ENCODE data around the gene NRAS. TPM values are rescaled to one million over a fixed set of nuclear protein-coding genes. Genes with fewer than 3 reads are reported as not detected.

The NRAS gene
- total RNA-seq (46.2 TPM), polyA plus RNA-seq (ENCODE audit: insufficient read depth in 1 of 8, insufficient read length in 8 of 8, low replicate concordance in 1 of 8) (10 to 100 TPM; 36.2 to 56.6 (median 50.8) TPM)
- long read RNA-seq, donor 1, full-length matches to known transcripts = 17 of 17 reads
- long read RNA-seq, donor 1, partial matches to known transcripts = 0 of 17 reads
- long read RNA-seq, donor 1, other reads (novel, unspliced or antisense) = 0 of 17 reads
- long read RNA-seq, donor 2, full-length matches to known transcripts = 7 of 7 reads
- long read RNA-seq, donor 2, partial matches to known transcripts = 0 of 7 reads
- long read RNA-seq, donor 2, other reads (novel, unspliced or antisense) = 0 of 7 reads
- long read RNA-seq, donor 3, full-length matches to known transcripts = 42 of 42 reads
- long read RNA-seq, donor 3, partial matches to known transcripts = 0 of 42 reads
- long read RNA-seq, donor 3, other reads (novel, unspliced or antisense) = 0 of 42 reads
- long read RNA-seq, donor 4, full-length matches to known transcripts = 30 of 30 reads
- long read RNA-seq, donor 4, partial matches to known transcripts = 0 of 30 reads
- long read RNA-seq, donor 4, other reads (novel, unspliced or antisense) = 0 of 30 reads
- long read RNA-seq, donor 5, full-length matches to known transcripts = 94 of 114 reads
- long read RNA-seq, donor 5, partial matches to known transcripts = 20 of 114 reads
- long read RNA-seq, donor 5, other reads (novel, unspliced or antisense) = 0 of 114 reads
- long read RNA-seq, donor 6, full-length matches to known transcripts = 62 of 117 reads
- long read RNA-seq, donor 6, partial matches to known transcripts = 55 of 117 reads
- long read RNA-seq, donor 6, other reads (novel, unspliced or antisense) = 0 of 117 reads
- long read RNA-seq, donor 7, full-length matches to known transcripts = 57 of 72 reads
- long read RNA-seq, donor 7, partial matches to known transcripts = 15 of 72 reads
- long read RNA-seq, donor 7, other reads (novel, unspliced or antisense) = 0 of 72 reads
- long read RNA-seq, donor 8, full-length matches to known transcripts = 28 of 28 reads
- long read RNA-seq, donor 8, partial matches to known transcripts = 0 of 28 reads
- long read RNA-seq, donor 8, other reads (novel, unspliced or antisense) = 0 of 28 reads
- long read RNA-seq, donor 9, full-length matches to known transcripts = 29 of 37 reads
- long read RNA-seq, donor 9, partial matches to known transcripts = 8 of 37 reads
- long read RNA-seq, donor 9, other reads (novel, unspliced or antisense) = 0 of 37 reads
- long read RNA-seq, donor 10, full-length matches to known transcripts = 70 of 85 reads
- long read RNA-seq, donor 10, partial matches to known transcripts = 15 of 85 reads
- long read RNA-seq, donor 10, other reads (novel, unspliced or antisense) = 0 of 85 reads
- long read RNA-seq, donor 11, full-length matches to known transcripts = 31 of 31 reads
- long read RNA-seq, donor 11, partial matches to known transcripts = 0 of 31 reads
- long read RNA-seq, donor 11, other reads (novel, unspliced or antisense) = 0 of 31 reads

GRCh38 chr1:114716304-114717170 lies at the start of gene NRAS:
Gene NRAS (minus strand): TSS chr1:114716771. CDS start chr1:114716160, 611 bp downstream.
- Histone ChIP-seq H3K27me3 (ENCODE audit: control insufficient read depth, insufficient read depth, low read length) (no peaks in the 10 kb centered on the region), H3K4me1 (ENCODE audit: control insufficient read depth, insufficient read depth, low read length) (peaks cover 3% of the 10 kb centered on the region), H3K27ac (ENCODE audit: low read length) (peak within 1 kb of the TSS; percentile 96), H3K36me3 (ENCODE audit: control insufficient read depth, insufficient read depth, low read length) (peaks cover 44% of the 10 kb centered on the region), H3K4me3 (ENCODE audit: low read length) (peak within 1 kb of the TSS; percentile 92), H3K9me3 (replicated peaks; ENCODE audit: control insufficient read depth, low read depth, low read length) (no peaks in the 10 kb centered on the region)
- 0% methylated on average over 34 of the region's 38 CpGs for WGBS (ENCODE audit: insufficient coverage)
- DNase-seq = peak; percentile 98

- 88% methylated on average over 1 of the region's 4 CpGs for WGBS (ENCODE audit: insufficient coverage)
- Histone ChIP-seq H3K4me3 (ENCODE audit: low read length) (no peak overlapping the region), H3K9me3 (replicated peaks; ENCODE audit: control insufficient read depth, low read depth, low read length) (no peaks in the 10 kb centered on the region), H3K36me3 (ENCODE audit: control insufficient read depth, insufficient read depth, low read length) (peaks cover 3% of the 10 kb centered on the region), H3K4me1 (ENCODE audit: control insufficient read depth, insufficient read depth, low read length) (no peaks in the 10 kb centered on the region), H3K27me3 (ENCODE audit: control insufficient read depth, insufficient read depth, low read length) (no peaks in the 10 kb centered on the region), H3K27ac (ENCODE audit: low read length) (no peak overlapping the region)
- DNase-seq = no peak
These were observed 48.1 kb upstream of the NRAS start for GRCh38 chr1:114764689-114765088.

DNA sequence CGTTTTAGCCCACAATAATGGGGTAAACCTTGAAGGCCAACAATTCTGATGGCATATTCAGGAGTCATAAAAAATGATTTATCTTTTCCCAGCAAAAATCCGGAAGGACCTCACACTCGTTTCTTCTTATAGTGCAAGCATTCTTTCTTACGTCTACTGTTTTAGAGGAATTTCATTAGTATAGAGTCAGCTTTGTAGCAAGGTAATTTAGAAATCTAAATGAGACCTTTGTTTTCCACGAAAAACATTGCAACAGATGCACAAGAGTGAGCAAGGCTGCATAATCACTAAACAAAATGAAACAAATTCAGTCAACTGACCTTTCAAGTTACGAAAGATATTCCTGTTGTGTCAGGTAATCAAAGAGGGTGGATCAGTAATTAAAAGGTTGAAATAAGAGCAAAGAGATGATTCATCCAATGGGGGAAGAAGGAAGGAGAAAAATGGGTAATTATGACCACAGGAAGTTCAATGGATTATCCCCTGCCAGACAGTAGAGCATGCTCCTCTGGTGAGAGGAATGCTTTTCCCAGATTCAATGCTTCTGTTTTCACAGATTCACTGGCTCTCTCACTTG lies 41.8 kb upstream of the NRAS start:
- Histone ChIP-seq H3K4me3 (ENCODE audit: low read length) (peak overlapping the region; percentile 100), H3K9me3 (replicated peaks; ENCODE audit: control insufficient read depth, low read depth, low read length) (no peaks in the 10 kb centered on the region), H3K36me3 (ENCODE audit: control insufficient read depth, insufficient read depth, low read length) (no peaks in the 10 kb centered on the region), H3K4me1 (ENCODE audit: control insufficient read depth, insufficient read depth, low read length) (peaks cover 19% of the 10 kb centered on the region), H3K27ac (ENCODE audit: low read length) (peak overlapping the region; percentile 100), H3K27me3 (ENCODE audit: control insufficient read depth, insufficient read depth, low read length) (peaks cover 2% of the 10 kb centered on the region)
- DNase-seq = no peak
- WGBS (ENCODE audit: insufficient coverage) = no CpG with 5 or more reads among the region's 6 CpGs

- no peaks in the 10 kb centered on the region for H3K9me3 ChIP-seq (replicated peaks; ENCODE audit: control insufficient read depth, low read depth, low read length)
- DNase-seq = peak; percentile 99
- H3K27ac ChIP-seq (ENCODE audit: low read length) = peak within 1 kb of the TSS; percentile 100
- peak within 1 kb of the TSS; percentile 100 for H3K4me3 ChIP-seq (ENCODE audit: low read length)
- H3K36me3 ChIP-seq (ENCODE audit: control insufficient read depth, insufficient read depth, low read length) = no peaks in the 10 kb centered on the region
- 0% methylated on average over 44 of the region's 50 CpGs for WGBS (ENCODE audit: insufficient coverage)
- H3K4me1 ChIP-seq (ENCODE audit: control insufficient read depth, insufficient read depth, low read length) = peaks cover 19% of the 10 kb centered on the region
- peaks cover 2% of the 10 kb centered on the region for H3K27me3 ChIP-seq (ENCODE audit: control insufficient read depth, insufficient read depth, low read length)
These were observed 41.1 kb upstream of the NRAS start, which contains the start of gene CSDE1 for GRCh38 chr1:114757455-114758255. Gene CSDE1 (minus strand): TSS chr1:114757984. CDS start chr1:114739890, 18,094 bp downstream.

GRCh38 chr1:114756949-114757454 lies 40.4 kb upstream of the NRAS start:
- peaks cover 19% of the 10 kb centered on the region for H3K4me1 ChIP-seq (ENCODE audit: control insufficient read depth, insufficient read depth, low read length)
- peaks cover 2% of the 10 kb centered on the region for H3K27me3 ChIP-seq (ENCODE audit: control insufficient read depth, insufficient read depth, low read length)
- H3K36me3 ChIP-seq (ENCODE audit: control insufficient read depth, insufficient read depth, low read length) = no peaks in the 10 kb centered on the region
- H3K4me3 ChIP-seq (ENCODE audit: low read length) = peak overlapping the region; percentile 100
- H3K9me3 ChIP-seq (replicated peaks; ENCODE audit: control insufficient read depth, low read depth, low read length) = no peaks in the 10 kb centered on the region
- H3K27ac ChIP-seq (ENCODE audit: low read length) = peak overlapping the region; percentile 100
- 0% methylated on average over 9 of the region's 17 CpGs for WGBS (ENCODE audit: insufficient coverage)
- DNase-seq = peak; percentile 36

DNA sequence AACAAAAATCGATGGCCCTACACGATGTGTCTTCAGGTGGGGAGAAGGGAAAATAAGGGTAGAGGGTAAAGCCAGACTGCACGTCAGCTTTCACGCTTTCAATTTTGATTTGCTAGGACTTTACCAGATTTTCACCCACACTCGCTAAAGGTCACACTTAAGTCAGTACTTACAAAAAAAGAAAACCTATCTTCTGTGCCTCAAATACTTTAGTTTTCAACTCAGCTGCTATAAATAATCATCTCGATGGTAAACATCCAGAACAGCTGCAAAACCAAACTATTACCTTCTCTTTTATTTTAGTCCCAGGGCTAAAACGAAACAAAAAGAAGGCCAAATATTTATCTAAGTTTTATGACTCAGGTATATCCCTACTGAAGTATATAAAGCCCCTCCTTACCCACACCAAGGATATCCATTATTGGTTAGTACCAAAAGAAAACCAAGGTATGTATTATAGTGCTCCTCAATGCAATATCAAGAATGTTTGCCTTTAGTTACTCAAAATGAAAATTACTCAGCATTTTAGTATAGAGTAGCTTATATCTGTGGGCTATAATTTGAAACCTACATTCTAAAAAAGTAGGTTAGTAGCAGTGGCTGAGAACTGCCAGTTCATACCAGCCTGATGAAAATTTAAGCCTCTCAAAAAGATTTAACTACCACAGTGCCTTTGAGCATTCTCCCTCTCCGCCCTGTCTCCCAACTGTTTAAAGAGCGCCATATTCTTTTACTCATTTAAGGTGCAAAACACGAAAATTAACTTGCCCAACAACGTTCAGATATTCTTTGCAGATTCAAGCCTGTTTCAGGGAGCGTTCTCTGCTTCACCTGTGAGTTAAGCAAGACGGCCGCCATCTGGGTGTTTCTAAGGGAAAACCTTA lies 39.7 kb upstream of the NRAS start:
- Histone ChIP-seq H3K27me3 (ENCODE audit: control insufficient read depth, insufficient read depth, low read length) (peaks cover 2% of the 10 kb centered on the region), H3K27ac (ENCODE audit: low read length) (peak overlapping the region; percentile 100), H3K4me1 (ENCODE audit: control insufficient read depth, insufficient read depth, low read length) (peaks cover 22% of the 10 kb centered on the region), H3K36me3 (ENCODE audit: control insufficient read depth, insufficient read depth, low read length) (no peaks in the 10 kb centered on the region), H3K9me3 (replicated peaks; ENCODE audit: control insufficient read depth, low read depth, low read length) (no peaks in the 10 kb centered on the region), H3K4me3 (ENCODE audit: low read length) (peak overlapping the region; percentile 100)
- DNase-seq = no peak
- WGBS (ENCODE audit: insufficient coverage) = 21% methylated on average over 6 of the region's 14 CpGs

DNA sequence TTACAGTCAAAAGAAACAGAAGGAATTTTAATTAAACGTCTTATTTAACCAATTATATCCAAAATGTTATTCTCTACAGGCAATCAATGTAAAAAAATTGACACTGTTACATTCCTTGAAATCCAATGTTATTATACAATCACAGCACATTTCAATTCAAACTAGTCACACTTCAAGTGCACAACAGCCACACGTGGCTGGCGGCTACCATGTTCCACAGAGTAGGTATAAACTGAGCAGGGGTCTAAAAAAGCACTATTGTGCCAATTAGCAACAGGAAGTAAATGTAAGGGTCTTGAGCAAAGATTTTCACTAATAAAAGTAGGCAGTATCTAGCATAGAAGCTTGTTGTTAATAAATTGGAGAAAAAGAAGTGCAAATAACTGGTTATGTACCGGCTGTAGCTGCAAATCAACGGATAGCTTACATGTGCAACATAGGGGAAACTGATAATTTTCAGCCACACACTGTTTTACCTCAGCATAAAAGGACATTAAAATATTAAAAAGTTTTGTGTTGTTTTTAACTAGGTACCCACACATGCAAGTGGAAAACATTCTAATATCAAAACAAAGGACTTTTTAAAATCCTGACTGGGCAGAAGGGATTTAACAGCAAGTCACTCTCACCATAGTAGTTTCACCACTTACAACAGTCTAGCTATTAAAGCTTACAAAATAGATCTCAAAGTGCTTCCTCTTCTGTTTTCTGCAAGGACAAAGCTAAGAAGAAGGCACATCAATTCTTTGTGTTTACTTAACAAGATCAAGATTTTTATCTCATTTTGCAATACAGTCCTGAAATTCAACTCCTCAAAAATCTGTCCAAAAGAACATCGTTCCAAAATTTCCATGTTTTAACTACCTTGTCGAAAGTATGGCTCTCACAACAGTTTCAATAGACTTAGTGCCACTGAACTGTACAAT lies 38.7 kb upstream of the NRAS start:
- H3K36me3 ChIP-seq (ENCODE audit: control insufficient read depth, insufficient read depth, low read length) = no peaks in the 10 kb centered on the region
- peaks cover 25% of the 10 kb centered on the region for H3K4me1 ChIP-seq (ENCODE audit: control insufficient read depth, insufficient read depth, low read length)
- H3K27ac ChIP-seq (ENCODE audit: low read length) = peak overlapping the region; percentile 100
- no peak for DNase-seq
- H3K27me3 ChIP-seq (ENCODE audit: control insufficient read depth, insufficient read depth, low read length) = peaks cover 2% of the 10 kb centered on the region
- 67% methylated on average over 1 of the region's 7 CpGs for WGBS (ENCODE audit: insufficient coverage)
- H3K9me3 ChIP-seq (replicated peaks; ENCODE audit: control insufficient read depth, low read depth, low read length) = no peaks in the 10 kb centered on the region
- no peak overlapping the region for H3K4me3 ChIP-seq (ENCODE audit: low read length)
